Fibroblast of skin of right quadriceps (primary cell): ENCODE measurements around the gene MIB1.

Experiments
- DNase-seq: peaks from one replicate; pipeline ENCODE4 v3.0.0-alpha.2; 2013

Gene MIB1

GRCh38 chr18:21820811-21821143 lies 80.2 kb downstream of the MIB1 start:
- no peak for DNase-seq

GRCh38 chr18:21823848-21824247 lies 83.3 kb downstream of the MIB1 start:
- no peak for DNase-seq

DNA sequence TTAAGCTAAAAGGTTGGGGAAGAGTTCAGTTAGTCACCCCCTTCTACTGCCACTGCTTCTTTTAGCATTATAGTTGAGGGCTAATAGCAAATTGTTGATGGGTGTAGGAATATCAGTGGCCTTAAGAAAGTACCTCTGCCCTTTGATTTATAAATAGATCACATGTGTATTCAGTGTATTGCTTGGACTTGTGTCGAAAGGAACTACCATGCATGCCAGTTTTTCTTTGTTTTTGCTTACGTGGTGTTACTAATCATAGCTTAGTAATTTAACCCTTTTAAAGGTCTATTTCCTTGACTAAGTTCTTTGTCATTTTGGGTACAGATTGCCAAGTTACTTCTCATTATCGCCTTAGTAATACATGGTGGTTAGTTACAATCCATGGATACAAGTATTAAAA lies 85.6 kb downstream of the MIB1 start:
- DNase-seq, result peak; percentile 30

- no peak for DNase-seq
Observed at GRCh38 chr18:21826641-21827302, 86.2 kb downstream of the MIB1 start.

GRCh38 chr18:21830532-21830931 lies 89.9 kb downstream of the MIB1 start:
- no peak for DNase-seq

DNA sequence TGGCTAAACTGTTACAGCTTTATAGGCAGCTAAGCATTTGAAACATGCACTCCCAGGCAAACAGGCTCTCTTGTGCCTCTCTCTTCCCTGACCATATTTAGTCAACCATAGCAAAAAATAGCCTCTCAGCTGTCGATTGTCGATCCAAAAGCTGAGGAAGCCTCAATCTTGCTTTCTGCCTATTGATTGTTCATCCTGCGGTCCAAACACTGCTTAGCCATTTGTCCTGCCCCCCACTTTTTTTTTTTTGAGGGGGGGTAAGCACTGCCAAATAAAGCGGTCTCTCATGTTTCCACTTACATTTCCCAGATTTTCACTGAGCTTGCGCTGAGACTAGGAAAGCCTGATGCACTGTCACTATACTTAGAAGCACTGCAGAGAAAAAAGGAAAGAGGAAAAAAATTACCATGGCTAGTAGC lies 90.8 kb downstream of the MIB1 start:
- DNase-seq, result no peak

DNA sequence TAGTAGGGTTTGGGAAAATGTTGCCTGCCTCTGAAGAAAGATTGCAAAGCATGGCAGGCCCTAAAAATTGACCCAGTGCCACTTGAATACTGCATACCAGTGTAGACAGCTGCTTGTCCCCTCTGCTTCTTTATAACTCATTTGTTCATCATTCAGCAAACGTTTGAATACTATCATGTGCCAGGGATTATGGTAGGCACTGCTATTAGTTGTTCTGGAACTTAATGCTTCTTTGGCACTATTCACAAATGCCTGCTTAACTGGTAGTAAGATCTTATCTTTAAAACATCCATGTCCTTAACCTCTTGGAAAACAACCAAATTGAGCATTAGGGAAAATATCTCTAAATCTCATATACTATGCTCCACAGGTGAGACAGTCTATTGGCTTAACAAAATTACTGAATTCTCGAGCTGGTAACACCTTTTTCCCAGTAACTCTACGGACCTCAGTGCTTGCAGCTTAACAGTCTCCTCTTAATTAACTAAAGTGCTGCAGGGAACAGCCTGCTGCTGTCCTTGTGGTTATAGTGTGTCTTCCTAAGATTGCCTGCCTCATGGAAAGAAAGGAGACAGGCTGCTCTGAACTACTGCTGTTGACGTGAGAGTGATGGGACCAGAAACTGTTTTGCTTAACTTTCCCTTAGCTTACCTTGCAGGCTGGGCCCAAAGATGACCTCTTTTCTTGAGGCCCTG lies 93.2 kb downstream of the MIB1 start:
- DNase-seq, result no peak

GRCh38 chr18:21834299-21834660 lies 93.7 kb downstream of the MIB1 start:
- no peak for DNase-seq

GRCh38 chr18:21841570-21841969 lies 101.0 kb downstream of the MIB1 start:
- DNase-seq, result no peak

DNA sequence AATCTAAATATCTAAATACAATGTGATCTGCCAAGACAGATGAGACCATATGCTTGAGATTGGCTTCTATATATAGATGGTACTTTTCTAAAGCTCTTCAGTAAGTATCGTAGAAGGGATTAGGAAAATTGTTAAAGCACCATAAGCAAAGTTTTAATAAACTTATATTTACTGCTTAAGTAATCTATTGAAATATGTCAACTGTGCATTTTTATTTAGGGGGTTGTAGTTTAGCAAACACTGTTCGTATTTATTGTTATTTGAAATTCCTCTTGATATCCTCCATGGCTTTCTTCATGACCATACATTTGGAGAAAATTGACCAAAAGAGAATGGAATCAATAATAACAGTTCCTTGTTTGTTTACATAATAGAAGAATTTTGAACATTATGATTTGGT lies 102.7 kb downstream of the MIB1 start:
- no peak for DNase-seq

GRCh38 chr18:21851327-21851961 lies 110.9 kb downstream of the MIB1 start:
- DNase-seq, result peak; percentile 7

DNA sequence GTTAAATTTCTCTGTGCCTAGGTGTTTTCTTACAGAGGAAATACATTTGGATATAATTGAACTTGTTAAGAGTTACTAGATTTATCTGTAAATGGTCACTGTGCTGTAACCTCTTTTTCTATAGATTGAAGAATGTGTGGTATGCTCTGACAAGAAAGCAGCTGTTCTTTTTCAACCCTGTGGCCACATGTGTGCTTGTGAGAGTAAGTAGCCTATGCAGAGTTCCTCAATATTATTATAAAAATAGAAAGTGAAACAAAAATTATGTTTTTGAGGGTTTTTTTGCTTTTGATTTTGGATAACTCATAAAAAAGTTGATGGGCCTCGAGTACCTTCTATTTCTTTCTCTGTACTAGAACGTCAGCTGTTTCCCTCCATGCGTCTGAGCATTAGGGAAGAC lies 112.4 kb downstream of the MIB1 start:
- DNase-seq, result peak; percentile 15

DNA sequence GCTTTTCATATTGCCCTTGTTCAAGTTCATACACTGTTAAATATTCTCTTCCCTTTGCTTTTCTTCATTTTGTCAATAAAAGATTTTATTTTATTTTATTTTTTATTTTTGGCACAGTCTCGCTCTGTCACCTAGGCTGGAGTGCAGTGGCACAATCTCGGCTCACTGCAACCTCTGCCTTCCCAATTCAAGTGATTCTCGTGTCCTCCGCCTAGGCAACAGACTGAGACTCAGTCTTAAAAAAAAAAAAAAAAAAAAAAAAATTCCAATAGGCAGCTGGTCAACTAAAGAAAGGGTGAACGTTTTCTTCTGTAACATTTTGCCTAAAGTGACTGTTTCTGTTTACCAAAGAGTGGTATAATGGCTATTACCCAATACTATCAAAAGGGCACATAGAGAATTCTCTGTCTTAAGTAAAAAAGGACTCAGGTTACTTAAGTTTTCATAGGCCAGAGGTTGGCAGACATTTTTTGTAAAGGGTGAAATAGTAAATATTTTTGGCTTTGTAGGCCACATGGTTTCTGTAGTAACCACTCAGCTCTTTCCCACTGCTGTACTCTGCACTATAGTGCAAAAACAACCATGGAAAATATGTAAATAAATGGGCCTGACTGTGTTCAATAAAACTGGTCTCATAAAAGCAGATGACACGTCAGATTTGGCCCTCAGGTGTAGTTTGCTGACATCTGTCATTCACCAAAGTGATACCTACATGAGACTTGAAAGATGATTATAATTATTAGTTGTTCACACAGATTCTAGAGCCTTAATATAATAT lies 113.4 kb downstream of the MIB1 start:
- no peak for DNase-seq

- DNase-seq, result no peak
Observed at GRCh38 chr18:21855432-21855831, 114.8 kb downstream of the MIB1 start.

DNA sequence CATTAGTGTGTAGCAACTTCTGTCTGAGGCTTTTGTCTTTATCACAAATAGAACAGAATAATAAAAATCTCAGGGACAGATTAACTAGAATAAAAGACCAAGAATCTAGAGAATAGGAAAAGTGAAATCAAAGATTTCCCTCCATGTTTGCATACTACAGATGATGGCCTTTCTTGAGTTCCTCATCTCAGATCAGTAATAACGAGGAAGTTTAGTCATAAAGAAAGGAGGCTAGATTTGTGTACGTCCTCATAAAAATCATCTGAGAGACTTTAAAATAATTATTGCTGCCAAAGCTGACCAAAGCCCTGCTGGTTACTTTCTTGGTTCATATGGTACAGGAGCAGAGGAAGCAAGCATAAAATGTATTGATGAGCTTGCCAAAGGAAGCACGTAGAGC lies 117.3 kb downstream of the MIB1 start:
- DNase-seq, result no peak

DNA sequence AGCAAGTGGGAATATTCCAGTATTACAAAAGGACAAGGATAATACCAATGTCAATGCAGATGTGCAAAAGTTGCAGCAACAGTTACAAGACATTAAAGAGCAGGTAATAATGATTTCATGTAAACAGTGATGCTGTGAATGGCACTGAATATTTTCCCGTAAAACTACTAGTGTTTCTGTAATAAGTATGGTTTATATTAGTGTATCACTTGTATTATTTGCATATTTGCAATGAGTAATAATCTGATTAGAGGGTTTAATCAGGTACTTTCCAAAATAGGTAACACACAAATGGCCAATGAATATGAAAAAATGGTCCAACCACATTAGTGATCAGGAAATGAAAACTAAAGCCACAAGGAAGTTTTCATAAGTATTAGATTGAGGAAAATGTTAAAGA lies 118.0 kb downstream of the MIB1 start:
- DNase-seq, result no peak

DNA sequence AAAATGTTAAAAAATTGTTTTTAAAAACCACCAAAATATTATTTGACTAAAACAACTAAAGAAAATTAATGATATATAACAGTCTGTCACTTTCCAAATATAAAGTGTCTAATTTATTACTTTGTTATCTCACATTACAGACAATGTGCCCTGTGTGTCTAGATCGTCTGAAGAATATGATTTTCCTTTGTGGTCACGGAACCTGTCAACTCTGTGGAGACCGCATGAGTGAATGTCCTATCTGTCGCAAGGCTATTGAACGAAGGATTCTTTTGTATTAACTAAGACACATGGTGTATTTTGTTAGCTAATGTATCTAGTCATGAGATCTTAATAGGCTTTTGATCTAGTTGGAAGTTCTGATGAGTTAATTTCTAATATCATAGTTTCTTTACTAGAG lies 123.8 kb downstream of the MIB1 start:
- no peak for DNase-seq

DNA sequence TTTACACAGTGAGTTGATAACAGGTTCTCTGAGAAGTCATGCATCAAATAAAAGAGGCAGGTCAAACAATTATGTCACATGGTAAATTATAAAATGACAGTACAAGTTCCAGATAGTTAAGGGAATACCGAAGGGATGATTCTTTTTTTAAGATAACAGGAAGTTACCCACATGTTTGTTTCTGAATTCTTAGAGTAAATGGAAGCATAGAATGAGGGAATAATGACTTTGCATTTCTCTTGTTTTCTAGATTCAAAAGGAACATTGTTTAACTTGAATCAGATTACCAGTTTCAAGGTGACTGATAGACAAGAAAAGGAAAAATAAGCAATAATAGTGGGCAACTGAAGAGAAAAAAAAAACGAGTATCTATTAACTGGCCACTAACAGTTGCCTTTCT lies 124.5 kb downstream of the MIB1 start:
- no peak for DNase-seq

GRCh38 chr18:21868770-21869169 lies 128.2 kb downstream of the MIB1 start:
- DNase-seq, result no peak

- no peak for DNase-seq
Observed at GRCh38 chr18:21889570-21889969, 149.0 kb downstream of the MIB1 start.

GRCh38 chr18:21894619-21895367 lies 154.2 kb downstream of the MIB1 start:
- DNase-seq, result no peak

DNA sequence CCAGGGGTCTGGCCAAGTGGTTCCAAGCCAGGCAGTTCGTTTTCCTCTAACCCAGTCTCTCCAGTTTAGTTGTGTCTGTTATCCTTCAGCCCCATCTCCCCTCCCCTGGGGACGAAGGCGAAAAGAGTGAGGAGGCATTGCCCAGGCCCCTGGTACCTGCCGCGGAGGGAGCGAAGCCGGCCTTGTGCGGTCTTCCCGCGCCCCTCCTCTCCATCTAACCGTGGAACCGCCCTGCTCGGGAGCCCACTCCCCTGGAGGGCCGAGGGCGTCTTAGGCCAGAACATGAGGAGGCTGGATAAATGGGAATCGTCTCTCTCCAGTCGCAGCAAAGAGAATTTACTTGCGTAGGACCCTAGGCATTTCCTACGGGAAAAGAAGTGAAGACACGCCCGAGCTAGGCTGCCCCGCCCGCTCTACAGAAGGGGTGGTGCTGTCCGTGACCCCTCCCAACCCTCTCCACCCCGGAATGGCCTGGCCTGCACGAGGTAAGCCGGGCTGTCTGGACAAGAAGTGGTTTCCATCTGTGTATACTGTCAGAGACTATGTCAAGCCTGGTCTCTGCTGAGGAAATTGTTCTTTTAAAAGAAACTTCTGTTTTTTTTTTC lies 156.2 kb downstream of the MIB1 start:
- DNase-seq, result no peak

DNA sequence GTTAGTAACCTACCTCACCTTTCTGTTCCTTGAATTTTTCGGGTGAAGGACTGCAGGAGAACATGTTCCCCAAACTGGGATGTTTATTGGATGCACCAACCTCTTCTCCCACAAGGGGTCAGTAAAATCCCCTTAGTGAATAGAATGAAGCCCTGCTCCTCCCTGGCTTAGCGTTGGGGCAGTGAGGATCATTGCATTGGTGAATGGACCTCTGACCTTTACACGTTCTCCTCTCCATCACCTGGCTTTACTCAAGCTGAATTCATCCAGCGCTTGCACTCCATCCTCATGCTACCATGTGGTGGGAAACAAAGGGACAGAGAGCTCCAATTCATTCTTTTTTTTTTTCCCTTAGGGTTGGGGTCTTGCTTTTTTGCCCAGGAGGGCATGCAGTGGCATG lies 157.2 kb downstream of the MIB1 start:
- DNase-seq, result peak; percentile 19
